Renal cortical epithelial cell (primary cell): ENCODE results near the gene PSMC2. TPM values are rescaled to one million over a fixed set of nuclear protein-coding genes. Genes with fewer than 3 reads are reported as not detected.

Experiments used
- total RNA-seq: library from RNA; depleted of rRNA; stranded (reverse); fragments of >200 nt; gene quantifications from 2 replicates; pipeline ENCODE4 v1.2.3, GENCODE V29; 2014

Gene PSMC2
- total RNA-seq, 1 donor from 2014 or later = 228 TPM

Other genes with a start within 250 kb of the PSMC2 start
- gene NAPEPLD, start 198.5 kb upstream of the PSMC2 start, total RNA-seq = 22.1 and 37.2 TPM in 2 replicates
- 86.4 and 91.5 TPM in 2 replicates for gene PMPCB, start 50.2 kb upstream of the PSMC2 start, total RNA-seq
- gene DNAJC2, start 2.9 kb upstream of the PSMC2 start, total RNA-seq = 18.6 and 25.4 TPM in 2 replicates
- not detected in 2 replicates for gene SLC26A5, start 98.6 kb downstream of the PSMC2 start, total RNA-seq